Measurements from ENCODE around the gene POU3F3. TPM values are rescaled to one million over a fixed set of nuclear protein-coding genes. Genes with fewer than 3 reads are reported as not detected.

POU3F3 gene
- polyA plus RNA-seq, 1 donor (not counting 4 experiments of a cell fraction or from before 2014, with no cell fraction given), result not detected

DNA sequence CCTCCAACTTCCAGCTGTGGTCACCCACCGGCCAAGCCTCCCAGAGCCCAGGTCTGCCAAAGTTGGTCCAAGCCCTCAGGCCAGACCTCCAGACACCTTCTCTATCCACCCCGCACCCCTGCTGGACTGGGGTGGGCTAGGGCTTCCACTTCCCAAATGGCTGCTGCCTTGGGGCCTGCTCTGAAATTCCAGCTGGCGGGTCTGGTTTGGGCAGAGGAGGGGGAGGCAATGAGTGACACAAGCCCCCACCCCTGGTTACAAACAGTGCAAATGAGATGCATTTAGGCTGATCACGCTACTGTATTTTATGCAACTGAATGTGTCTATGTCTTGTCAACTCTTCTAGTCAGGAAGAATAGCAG, 14.6 kb downstream of the POU3F3 start:
- Histone ChIP-seq H3K9me3 (ENCODE audit: control insufficient read depth, low read depth, low read length) (no peaks in the 10 kb centered on the region), H3K27ac (ENCODE audit: control insufficient read depth, insufficient read depth, low read length) (no peak overlapping the region), H4K20me1 (ENCODE audit: control insufficient read depth, extremely low read depth, insufficient read depth, low read length) (no peaks in the 10 kb centered on the region), H3K9me1 (ENCODE audit: control insufficient read depth, extremely low read depth, insufficient read depth, low read length) (no peaks in the 10 kb centered on the region), H3K4me1 (ENCODE audit: control insufficient read depth, extremely low read depth, insufficient read depth, low read length) (no peaks in the 10 kb centered on the region), H3K4me3 (ENCODE audit: control insufficient read depth in 2 of 3, extremely low read depth in 1 of 3, insufficient read depth in 2 of 3, low read depth in 1 of 3, low read length in 3 of 3) (no peak overlapping the region), H3K9ac (ENCODE audit: control insufficient read depth, extremely low read depth, insufficient read depth, low read length) (no peak overlapping the region), H3K27me3 (ENCODE audit: control insufficient read depth, extremely low read depth, insufficient read depth, low read length) (peaks cover 95% of the 10 kb centered on the region), H3K36me3 (ENCODE audit: control insufficient read depth in 2 of 2, extremely low read depth in 1 of 2, insufficient read depth in 2 of 2, low read length in 2 of 2) (no peaks in the 10 kb centered on the region), H3K4me2 (ENCODE audit: control insufficient read depth, extremely low read depth, insufficient read depth, low read depth, low read length) (no peak overlapping the region), H2AFZ (ENCODE audit: control insufficient read depth, low read length) (no peak overlapping the region), H3K79me2 (ENCODE audit: control insufficient read depth, insufficient read depth, low read length) (no peaks in the 10 kb centered on the region)
- TF ChIP-seq EZH2 (IDR thresholded peaks at IDR 0.05; ENCODE audit: low read length), result peak; percentile 2
- TF ChIP-seq, protein P1, sequence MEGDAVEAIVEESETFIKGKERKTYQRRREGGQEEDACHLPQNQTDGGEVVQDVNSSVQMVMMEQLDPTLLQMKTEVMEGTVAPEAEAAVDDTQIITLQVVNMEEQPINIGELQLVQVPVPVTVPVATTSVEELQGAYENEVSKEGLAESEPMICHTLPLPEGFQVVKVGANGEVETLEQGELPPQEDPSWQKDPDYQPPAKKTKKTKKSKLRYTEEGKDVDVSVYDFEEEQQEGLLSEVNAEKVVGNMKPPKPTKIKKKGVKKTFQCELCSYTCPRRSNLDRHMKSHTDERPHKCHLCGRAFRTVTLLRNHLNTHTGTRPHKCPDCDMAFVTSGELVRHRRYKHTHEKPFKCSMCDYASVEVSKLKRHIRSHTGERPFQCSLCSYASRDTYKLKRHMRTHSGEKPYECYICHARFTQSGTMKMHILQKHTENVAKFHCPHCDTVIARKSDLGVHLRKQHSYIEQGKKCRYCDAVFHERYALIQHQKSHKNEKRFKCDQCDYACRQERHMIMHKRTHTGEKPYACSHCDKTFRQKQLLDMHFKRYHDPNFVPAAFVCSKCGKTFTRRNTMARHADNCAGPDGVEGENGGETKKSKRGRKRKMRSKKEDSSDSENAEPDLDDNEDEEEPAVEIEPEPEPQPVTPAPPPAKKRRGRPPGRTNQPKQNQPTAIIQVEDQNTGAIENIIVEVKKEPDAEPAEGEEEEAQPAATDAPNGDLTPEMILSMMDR (optimal IDR thresholded peaks at IDR 0.05 in 1 of 3, IDR thresholded peaks at IDR 0.05 in 1 of 3, conservative IDR thresholded peaks at IDR 0.05 in 1 of 3; ENCODE audit: extremely low read depth in 1 of 3, insufficient read depth in 2 of 3, low read length in 3 of 3), result no peak
- DNase-seq (ENCODE audit: low read depth, low spot score) (no peak), FAIRE-seq (no peak)
- dilution Hi-C loops (cut with MboI; ENCODE audit: extremely low pct_ligation_motif_present, low sequenced_read_pairs), result no loop called here

DNA sequence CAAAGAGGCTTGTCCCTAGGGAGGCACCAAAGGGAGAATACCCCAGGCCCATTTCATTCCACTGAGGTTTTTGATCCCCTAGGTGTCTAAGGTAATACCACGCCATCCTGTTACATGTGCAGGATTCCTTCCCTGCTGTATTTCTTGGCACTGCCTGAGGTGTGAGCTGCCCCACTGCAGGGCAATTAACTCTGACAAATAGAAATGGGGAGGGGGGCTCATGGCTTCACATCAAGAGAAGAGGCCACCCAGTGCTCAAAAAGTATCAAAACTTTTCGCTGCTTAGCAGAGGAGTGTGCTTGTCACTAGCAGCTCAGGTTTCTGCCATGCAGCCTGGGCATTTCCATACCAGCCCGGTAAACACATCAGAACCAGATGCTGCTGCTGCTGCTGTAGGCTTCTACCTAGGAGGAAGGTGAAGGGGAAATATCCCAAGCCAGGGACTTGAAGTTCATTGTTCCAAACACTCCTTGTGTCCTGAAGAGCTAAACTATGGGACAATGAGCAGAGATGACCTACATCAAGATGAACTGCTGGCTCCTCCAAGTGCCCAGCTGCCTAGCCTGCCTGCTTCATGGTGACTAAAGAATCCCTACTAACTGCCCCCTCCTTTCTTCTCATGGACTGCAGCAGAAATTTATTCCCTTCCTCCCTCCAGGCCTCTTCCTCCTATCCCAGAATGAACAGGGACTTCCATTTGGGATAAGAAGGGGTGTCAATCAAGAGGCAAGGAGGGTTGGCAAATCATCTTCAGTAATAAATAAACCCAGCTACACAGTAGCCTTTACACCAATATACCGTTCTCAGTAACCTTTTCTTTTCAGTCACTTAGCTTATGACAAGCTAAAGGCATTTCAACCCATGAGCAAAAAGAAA, 16.4 kb downstream of the POU3F3 start:
- Histone ChIP-seq H2AFZ (ENCODE audit: control insufficient read depth, low read length) (no peak overlapping the region), H3K36me3 (ENCODE audit: control insufficient read depth in 2 of 2, extremely low read depth in 1 of 2, insufficient read depth in 2 of 2, low read length in 2 of 2) (no peaks in the 10 kb centered on the region), H3K9me1 (ENCODE audit: control insufficient read depth, extremely low read depth, insufficient read depth, low read length) (no peaks in the 10 kb centered on the region), H3K4me2 (ENCODE audit: control insufficient read depth, extremely low read depth, insufficient read depth, low read depth, low read length) (no peak overlapping the region), H3K27ac (ENCODE audit: control insufficient read depth, insufficient read depth, low read length) (no peak overlapping the region), H3K9ac (ENCODE audit: control insufficient read depth, extremely low read depth, insufficient read depth, low read length) (no peak overlapping the region), H3K79me2 (ENCODE audit: control insufficient read depth, insufficient read depth, low read length) (no peaks in the 10 kb centered on the region), H3K27me3 (ENCODE audit: control insufficient read depth, extremely low read depth, insufficient read depth, low read length) (peaks cover 86% of the 10 kb centered on the region), H3K9me3 (ENCODE audit: control insufficient read depth, low read depth, low read length) (no peaks in the 10 kb centered on the region), H3K4me3 (ENCODE audit: control insufficient read depth in 2 of 3, extremely low read depth in 1 of 3, insufficient read depth in 2 of 3, low read depth in 1 of 3, low read length in 3 of 3) (no peak overlapping the region), H3K4me1 (ENCODE audit: control insufficient read depth, extremely low read depth, insufficient read depth, low read length) (no peaks in the 10 kb centered on the region), H4K20me1 (ENCODE audit: control insufficient read depth, extremely low read depth, insufficient read depth, low read length) (no peaks in the 10 kb centered on the region)
- TF ChIP-seq, protein P1 (optimal IDR thresholded peaks at IDR 0.05 in 1 of 3, IDR thresholded peaks at IDR 0.05 in 1 of 3, conservative IDR thresholded peaks at IDR 0.05 in 1 of 3; ENCODE audit: extremely low read depth in 1 of 3, insufficient read depth in 2 of 3, low read length in 3 of 3), result no peak
- TF ChIP-seq EZH2 (IDR thresholded peaks at IDR 0.05; ENCODE audit: low read length), result no peak
- DNase-seq (ENCODE audit: low read depth, low spot score) (no peak), FAIRE-seq (no peak)
- dilution Hi-C loops (cut with MboI; ENCODE audit: extremely low pct_ligation_motif_present, low sequenced_read_pairs), result no loop called here

Data from keratinocyte (primary cell).